Measurements from ENCODE around the gene MYZAP.

- TF ChIP-seq CTCF (optimal IDR thresholded peaks at IDR 0.05 in 1 of 3, IDR thresholded peaks at IDR 0.05 in 1 of 3, conservative IDR thresholded peaks at IDR 0.05 in 1 of 3; ENCODE audit: extremely low read depth in 1 of 3, insufficient read depth in 2 of 3, low read length in 3 of 3) (no peak), EZH2 (IDR thresholded peaks at IDR 0.05; ENCODE audit: low read length) (no peak)
These were observed 42.6 kb downstream of the MYZAP start for GRCh38 chr15:57634290-57634689.
